Activated CD8-positive, alpha-beta T cell treated with anti-CD3 and anti-CD28 coated beads for 36 hours (primary cell): Measurements from ENCODE around the gene TFPI. TPM values are rescaled to one million over a fixed set of nuclear protein-coding genes. Genes with fewer than 3 reads are reported as not detected.
"Not testable (repeated sequence)": the region's sequence is repeated elsewhere in the genome, so short reads cannot be mapped to it uniquely, and the experiment has no call there.

Experiments
- ATAC-seq: fragments of 200-7000 bp; cut with Tn5 transposase; one replicate; pipeline ENCODE4 v1.10.0; 2021; ENCODE audit warnings: mild to moderate bottlenecking, moderate library complexity
- CTCF ChIA-PET: fragments of 350-600 bp; sonication (Branson Sonifier 250); formaldehyde crosslinking; loops from one replicate; lab custom pipeline; 2021; ENCODE audit warnings: antibody characterized with exemption; lab: Charles Lee
- POLR2A ChIA-PET: fragments of 350-600 bp; sonication (Branson Sonifier 250); formaldehyde crosslinking; loops from one replicate; lab custom pipeline; 2021; ENCODE audit warnings: antibody characterized with exemption; lab: Charles Lee
- DNase-seq: peaks from one replicate; pipeline ENCODE4 v3.0.0-alpha.2; 2020
- H3K27ac Mint-ChIP-seq: one replicate; pipeline ENCODE4 v1.8.0; 2021; ENCODE audit warnings: mild to moderate bottlenecking, mixed read lengths
- H3K27me3 Mint-ChIP-seq: one replicate; pipeline ENCODE4 v1.8.0; 2021; ENCODE audit warnings: mixed read lengths
- H3K36me3 Mint-ChIP-seq: one replicate; pipeline ENCODE4 v1.8.0; 2021; ENCODE audit warnings: low read depth, mixed read lengths
- H3K4me1 Mint-ChIP-seq: one replicate; pipeline ENCODE4 v1.8.0; 2021; ENCODE audit warnings: low read depth, mixed read lengths
- H3K4me3 Mint-ChIP-seq: one replicate; pipeline ENCODE4 v1.8.0; 2021; ENCODE audit warnings: mild to moderate bottlenecking, moderate library complexity, mixed read lengths
- H3K9me3 Mint-ChIP-seq: one replicate; pipeline ENCODE4 v1.8.0; 2021; ENCODE audit warnings: mixed read lengths
- intact Hi-C: fragments of 100-400 bp; cut with micrococcal nuclease; formaldehyde crosslinking; loops from one replicate; pipeline ENCODE4 v1.10.0; 2022
- total RNA-seq, 2 experiments: library from RNA; stranded (reverse); gene quantifications; one replicate each; pipeline ENCODE4 v1.2.3, GENCODE V29; 2021
- TF ChIP-seq, protein P1 (sequence below): fragments of 200-600 bp; IDR thresholded peaks from one replicate; pipeline ENCODE4 v1.8.0; 2022; ENCODE audit warnings: antibody characterized with exemption, mild to moderate bottlenecking

TFPI gene
- total RNA-seq, 2 experiments from 2014 or later, result not detected

DNA sequence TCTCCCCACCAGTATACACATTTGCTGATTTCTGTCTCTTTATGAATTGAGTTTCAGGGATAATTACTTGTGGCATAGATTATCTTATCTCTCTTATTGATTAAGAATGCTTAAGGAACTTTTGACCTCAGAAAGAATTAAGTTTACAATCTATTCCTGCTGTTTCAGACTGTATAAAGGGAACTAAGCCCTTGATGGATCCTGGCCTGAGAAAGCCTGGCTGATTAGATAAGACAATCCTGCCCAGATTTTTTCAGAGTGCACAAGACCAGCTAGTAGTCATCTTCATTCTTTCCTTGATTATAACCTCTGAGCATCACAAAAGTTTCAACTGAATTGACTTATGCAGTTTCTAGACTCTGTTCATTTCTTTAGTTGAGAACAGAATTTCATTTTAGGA is 22.7 kb upstream of the TFPI start:
- intact Hi-C loops, result no loop called here
- Mint-ChIP-seq H3K4me3 (no peak overlapping the region), H3K4me1 (peaks cover 4% of the 10 kb centered on the region), H3K27me3 (peaks cover 3% of the 10 kb centered on the region), H3K9me3 (peaks cover 5% of the 10 kb centered on the region), H3K36me3 (no peaks in the 10 kb centered on the region), H3K27ac (no peak overlapping the region)
- TF ChIP-seq, protein P1, sequence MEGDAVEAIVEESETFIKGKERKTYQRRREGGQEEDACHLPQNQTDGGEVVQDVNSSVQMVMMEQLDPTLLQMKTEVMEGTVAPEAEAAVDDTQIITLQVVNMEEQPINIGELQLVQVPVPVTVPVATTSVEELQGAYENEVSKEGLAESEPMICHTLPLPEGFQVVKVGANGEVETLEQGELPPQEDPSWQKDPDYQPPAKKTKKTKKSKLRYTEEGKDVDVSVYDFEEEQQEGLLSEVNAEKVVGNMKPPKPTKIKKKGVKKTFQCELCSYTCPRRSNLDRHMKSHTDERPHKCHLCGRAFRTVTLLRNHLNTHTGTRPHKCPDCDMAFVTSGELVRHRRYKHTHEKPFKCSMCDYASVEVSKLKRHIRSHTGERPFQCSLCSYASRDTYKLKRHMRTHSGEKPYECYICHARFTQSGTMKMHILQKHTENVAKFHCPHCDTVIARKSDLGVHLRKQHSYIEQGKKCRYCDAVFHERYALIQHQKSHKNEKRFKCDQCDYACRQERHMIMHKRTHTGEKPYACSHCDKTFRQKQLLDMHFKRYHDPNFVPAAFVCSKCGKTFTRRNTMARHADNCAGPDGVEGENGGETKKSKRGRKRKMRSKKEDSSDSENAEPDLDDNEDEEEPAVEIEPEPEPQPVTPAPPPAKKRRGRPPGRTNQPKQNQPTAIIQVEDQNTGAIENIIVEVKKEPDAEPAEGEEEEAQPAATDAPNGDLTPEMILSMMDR, result no peak
- ATAC-seq, result no peak
- POLR2A ChIA-PET, result interaction anchor here (0.5 kb wide), 1 partner anchor 158 kb away, joined by 3 read pairs; no protein-coding TSS in a partner anchor
- CTCF ChIA-PET, result interaction anchor here (1.7 kb wide), 1 partner anchor 77 kb away, joined by 5 read pairs; no protein-coding TSS in a partner anchor
- DNase-seq, result no peak

DNA sequence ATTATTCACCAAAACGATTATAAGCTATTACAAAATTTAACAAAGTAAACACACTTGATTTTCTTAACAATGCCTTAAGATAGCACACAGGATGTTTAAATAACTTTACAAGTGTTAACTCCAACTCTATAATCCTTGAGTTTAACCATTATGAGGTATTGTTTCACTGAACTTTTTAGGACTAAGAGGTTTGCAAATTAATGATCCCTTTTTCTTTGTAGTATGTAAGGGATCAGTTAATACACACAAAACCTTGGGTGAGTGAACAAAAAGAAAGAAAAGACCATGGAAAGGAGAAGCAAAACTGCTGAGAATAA is 21.5 kb upstream of the TFPI start:
- DNase-seq, result no peak
- Mint-ChIP-seq H3K4me1 (no peaks in the 10 kb centered on the region), H3K27me3 (no peaks in the 10 kb centered on the region), H3K9me3 (peaks cover 7% of the 10 kb centered on the region), H3K27ac (no peak overlapping the region), H3K4me3 (no peak overlapping the region), H3K36me3 (no peaks in the 10 kb centered on the region)
- intact Hi-C loops, result no loop called here
- POLR2A ChIA-PET, result no interaction called here
- no peak for ATAC-seq
- TF ChIP-seq, protein P1, result no peak
- CTCF ChIA-PET, result interaction anchor here (1.6 kb wide), 1 partner anchor 76 kb away, joined by 8 read pairs; no protein-coding TSS in a partner anchor

GRCh38 chr2:187574969-187575750 is 20.9 kb upstream of the TFPI start:
- POLR2A ChIA-PET, result no interaction called here
- no peak overlapping the region for H3K4me3 Mint-ChIP-seq
- TF ChIP-seq, protein P1, result no peak
- no peaks in the 10 kb centered on the region for H3K4me1 Mint-ChIP-seq
- DNase-seq, result no peak
- ATAC-seq, result no peak
- peaks cover 7% of the 10 kb centered on the region for H3K9me3 Mint-ChIP-seq
- H3K27ac Mint-ChIP-seq, result no peak overlapping the region
- intact Hi-C loops, result no loop called here
- no peaks in the 10 kb centered on the region for H3K27me3 Mint-ChIP-seq
- no peaks in the 10 kb centered on the region for H3K36me3 Mint-ChIP-seq
- CTCF ChIA-PET, result interaction anchor here (1.6 kb wide), 1 partner anchor 76 kb away, joined by 8 read pairs; no protein-coding TSS in a partner anchor

GRCh38 chr2:187573722-187574121 is 19.5 kb upstream of the TFPI start:
- ChIA-PET POLR2A (no interaction called here), CTCF (no interaction called here)
- no peak for DNase-seq
- no peaks in the 10 kb centered on the region for H3K27me3 Mint-ChIP-seq
- ATAC-seq, result no peak
- H3K36me3 Mint-ChIP-seq, result no peaks in the 10 kb centered on the region
- no peak overlapping the region for H3K27ac Mint-ChIP-seq
- peaks cover 7% of the 10 kb centered on the region for H3K9me3 Mint-ChIP-seq
- no peaks in the 10 kb centered on the region for H3K4me1 Mint-ChIP-seq
- no peak overlapping the region for H3K4me3 Mint-ChIP-seq
- TF ChIP-seq, protein P1, result no peak
- intact Hi-C loops, result no loop called here

DNA sequence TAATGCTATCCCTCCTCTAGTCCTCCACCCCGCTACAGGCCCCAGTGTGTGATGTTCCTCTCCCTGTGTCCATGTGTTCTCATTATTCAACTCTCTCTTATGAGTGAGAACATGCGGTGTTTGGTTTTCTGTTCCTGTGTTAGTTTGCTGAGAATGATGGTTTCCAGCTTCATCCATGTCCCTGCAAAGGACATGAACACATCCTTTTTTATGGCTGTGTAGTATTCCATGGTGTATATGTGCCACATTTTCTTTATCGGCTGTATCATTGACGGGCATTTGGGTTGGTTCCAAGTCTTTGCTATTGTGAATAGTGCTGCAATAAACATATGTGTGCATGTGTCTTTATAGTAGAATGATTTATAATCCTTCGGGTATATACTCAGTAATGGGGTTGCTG is 17.8 kb upstream of the TFPI start:
- DNase-seq, H3K27ac Mint-ChIP-seq, intact Hi-C loops, CTCF ChIA-PET, H3K9me3 Mint-ChIP-seq, H3K4me3 Mint-ChIP-seq, H3K4me1 Mint-ChIP-seq, H3K27me3 Mint-ChIP-seq, ATAC-seq, H3K36me3 Mint-ChIP-seq, POLR2A ChIA-PET: not testable (repeated sequence)
